GM23338 (cell line): ENCODE results near the gene TRIM14. TPM values are rescaled to one million over a fixed set of nuclear protein-coding genes. Genes with fewer than 3 reads are reported as not detected.

Source experiments
- ATAC-seq: fragments of 200-7000 bp; cut with Tn5 transposase; 3 replicates; pipeline ENCODE4 v1.9.1; 2020
- DNase-seq: peaks from one replicate; pipeline ENCODE4 v3.0.0-alpha.2; 2015; ENCODE audit warnings: low spot score
- H2AFZ ChIP-seq: fragments of 200-600 bp; sonication (generic); 2 replicates; pipeline ENCODE4 v1.8.0; 2016; ENCODE audit warnings: antibody characterized with exemption, mild to moderate bottlenecking, moderate library complexity
- H3F3A ChIP-seq: fragments of 200-600 bp; sonication (generic); replicated peaks from 2 replicates; pipeline ENCODE4 v1.8.0; 2017; ENCODE audit warnings: antibody characterized with exemption, mixed run types, low read depth
- H3K27ac ChIP-seq: fragments of 200-600 bp; sonication (generic); 2 replicates; pipeline ENCODE4 v1.6.1; 2016; ENCODE audit warnings: low read depth
- H3K27me3 ChIP-seq: fragments of 200-600 bp; sonication (generic); 2 replicates; pipeline ENCODE4 v1.8.0; 2016; ENCODE audit warnings: mild to moderate bottlenecking, mixed run types, moderate library complexity; ENCODE audit not compliant: insufficient read depth
- H3K36me3 ChIP-seq: fragments of 200-600 bp; sonication (generic); 2 replicates; pipeline ENCODE4 v1.8.0; 2016; ENCODE audit warnings: mild to moderate bottlenecking; ENCODE audit not compliant: insufficient read depth
- H3K4me1 ChIP-seq: fragments of 200-600 bp; sonication (generic); 2 replicates; pipeline ENCODE4 v1.8.0; 2016; ENCODE audit warnings: mild to moderate bottlenecking, moderate library complexity; ENCODE audit not compliant: insufficient read depth
- H3K4me2 ChIP-seq: fragments of 200-600 bp; sonication (generic); 2 replicates; pipeline ENCODE4 v1.7.1; 2017; ENCODE audit warnings: mixed run types
- H3K4me3 ChIP-seq: fragments of 200-600 bp; sonication (generic); 2 replicates; pipeline ENCODE4 v1.6.1; 2016; ENCODE audit warnings: mixed run types
- H3K79me2 ChIP-seq: fragments of 200-600 bp; sonication (generic); replicated peaks from 2 replicates; pipeline ENCODE4 v1.8.0; 2017; ENCODE audit warnings: mild to moderate bottlenecking; ENCODE audit not compliant: insufficient read depth
- H3K9me2 ChIP-seq: fragments of 200-600 bp; sonication (generic); 2 replicates; pipeline ENCODE4 v1.8.0; 2017; ENCODE audit not compliant: insufficient read depth
- H4K20me1 ChIP-seq: fragments of 200-600 bp; sonication (generic); replicated peaks from 2 replicates; pipeline ENCODE4 v1.8.0; 2017; ENCODE audit warnings: mild to moderate bottlenecking; ENCODE audit not compliant: insufficient read depth
- H3K27ac Mint-ChIP-seq: 2 replicates; pipeline ENCODE4 v1.8.0; 2020; ENCODE audit warnings: inconsistent platforms, mild to moderate bottlenecking, moderate library complexity, mixed read lengths
- H3K27me3 Mint-ChIP-seq: 3 replicates; pipeline ENCODE4 v1.8.0; 2022; ENCODE audit warnings: low read depth, mild to moderate bottlenecking, moderate library complexity, mixed read lengths, inconsistent platforms; ENCODE audit not compliant: insufficient read depth, poor library complexity
- H3K36me3 Mint-ChIP-seq: 3 replicates; pipeline ENCODE4 v1.8.0; 2021; ENCODE audit warnings: low read depth, mild to moderate bottlenecking, inconsistent platforms, moderate library complexity, mixed read lengths
- H3K4me1 Mint-ChIP-seq: 3 replicates; pipeline ENCODE4 v1.8.0; 2020; ENCODE audit warnings: mild to moderate bottlenecking, inconsistent platforms, mixed read lengths
- H3K4me3 Mint-ChIP-seq: 3 replicates; pipeline ENCODE4 v1.8.0; 2021; ENCODE audit warnings: moderate library complexity, mild to moderate bottlenecking, inconsistent platforms, mixed read lengths
- H3K9me3 Mint-ChIP-seq: 3 replicates; pipeline ENCODE4 v1.8.0; 2020; ENCODE audit warnings: moderate library complexity, mild to moderate bottlenecking, inconsistent platforms, mixed read lengths
- CREB1 ChIP-seq: fragments of 250-450 bp; sonication (Bioruptor Pico); IDR thresholded peaks from 2 replicates; pipeline ENCODE4 v1.5.0; 2020; ENCODE audit warnings: low read depth, mild to moderate bottlenecking, moderate library complexity
- EZH2phosphoT487 ChIP-seq: fragments of 200-600 bp; sonication (generic); IDR thresholded peaks from one replicate; pipeline ENCODE4 v1.8.1; 2018; ENCODE audit warnings: antibody characterized with exemption; ENCODE audit not compliant: unreplicated experiment
- JUNB ChIP-seq: IDR thresholded peaks from one replicate; pipeline ENCODE4 v1.6.1; 2016; ENCODE audit warnings: antibody characterized with exemption; ENCODE audit not compliant: unreplicated experiment
- POLR2AphosphoS5 ChIP-seq: IDR thresholded peaks from 2 replicates; pipeline ENCODE4 v1.6.1; 2016; ENCODE audit warnings: antibody characterized with exemption, low read depth
- STAT1 ChIP-seq: IDR thresholded peaks from one replicate; pipeline ENCODE4 v1.6.1; 2016; ENCODE audit warnings: antibody characterized with exemption; ENCODE audit not compliant: unreplicated experiment
- ZNF114 ChIP-seq: fragments of 250-450 bp; sonication (Bioruptor Pico); IDR thresholded peaks from 2 replicates; pipeline ENCODE4 v1.5.0; 2020; ENCODE audit warnings: mild to moderate bottlenecking, moderate library complexity
- ZNF462 ChIP-seq: fragments of 250-450 bp; sonication (Bioruptor Pico); IDR thresholded peaks from 2 replicates; pipeline ENCODE4 v1.5.0; 2020; ENCODE audit warnings: mild to moderate bottlenecking, moderate library complexity
- polyA plus RNA-seq: library from polyadenylated mRNA; unstranded; fragments of >200 nt; fragmentation: Nextera tagmentation; extraction: Ambion mirVana; gene quantifications from 2 replicates; pipeline ENCODE4 v1.2.1, GENCODE V29; 2016
- total RNA-seq: library from RNA; depleted of rRNA; stranded (reverse); fragments of >200 nt; shearing (Covaris generic); gene quantifications from 2 replicates; pipeline ENCODE4 v1.2.3, GENCODE V29; 2014

Gene TRIM14
- total and polyA plus RNA-seq, 2 experiments from 2014 or later = 17.2 to 25.3 TPM

- Histone ChIP-seq H3K27ac (no peak overlapping the region), H3K4me3 (no peak overlapping the region), H3K4me2 (no peak overlapping the region), H2AFZ (no peak overlapping the region), H3K4me1 (peaks cover 10% of the 10 kb centered on the region), H3K36me3 (peaks cover 14% of the 10 kb centered on the region), H4K20me1 (no peaks in the 10 kb centered on the region; the same call in none of the 2 replicates), H3K9me2 (no peaks in the 10 kb centered on the region), H3F3A (0 out of 2 replicates have a peak, but pooled peaks cover 5% of the 10 kb centered on the region), H3K79me2 (no peaks in the 10 kb centered on the region), H3K27me3 (no peaks in the 10 kb centered on the region)
- no peak for DNase-seq
- TF ChIP-seq EZH2phosphoT487 = no peak
- no peak for TF ChIP-seq ZNF462 (CRISPR knock-in tag)
- peaks cover 1% of the 10 kb centered on the region for H3K27me3 Mint-ChIP-seq
- H3K4me1 Mint-ChIP-seq = peaks cover 13% of the 10 kb centered on the region
- no peak overlapping the region for H3K27ac Mint-ChIP-seq
- no peak overlapping the region for H3K4me3 Mint-ChIP-seq
- H3K36me3 Mint-ChIP-seq = peaks cover 36% of the 10 kb centered on the region
- ATAC-seq = no peak
- H3K9me3 Mint-ChIP-seq = no peaks in the 10 kb centered on the region
Observed at GRCh38 chr9:98080326-98080725, 38.7 kb downstream of the TRIM14 start.

GRCh38 chr9:98078895-98079294 lies 40.1 kb downstream of the TRIM14 start:
- H3K27ac Mint-ChIP-seq = no peak overlapping the region
- H3K27me3 ChIP-seq = no peaks in the 10 kb centered on the region
- TF ChIP-seq POLR2AphosphoS5 (no peak), CREB1 (no peak), EZH2phosphoT487 (no peak), STAT1 (no peak), ZNF462 (CRISPR knock-in tag) (no peak), ZNF114 (CRISPR knock-in tag) (no peak), JUNB (no peak)

More at GRCh38 chr9:98078895-98079294, 40.1 kb downstream of the TRIM14 start:
- H3K4me3 ChIP-seq = no peak overlapping the region
- H4K20me1 ChIP-seq = no peaks in the 10 kb centered on the region; the same call in none of the 2 replicates
- peaks cover 23% of the 10 kb centered on the region for H3K4me1 Mint-ChIP-seq
- peaks cover 34% of the 10 kb centered on the region for H3K36me3 Mint-ChIP-seq
- ATAC-seq (no peak), DNase-seq (no peak)
- peaks cover 14% of the 10 kb centered on the region for H3K36me3 ChIP-seq
- no peaks in the 10 kb centered on the region; the same call in 1 of the 2 replicates for H3K79me2 ChIP-seq
- H2AFZ ChIP-seq = no peak overlapping the region
- 0 out of 2 replicates have a peak overlapping the region, but pooled peaks have one; percentile 26 for H3K27ac ChIP-seq
- no peak overlapping the region for H3K4me3 Mint-ChIP-seq
- H3K9me3 Mint-ChIP-seq = no peaks in the 10 kb centered on the region
- H3K27me3 Mint-ChIP-seq = peaks cover 1% of the 10 kb centered on the region
- H3K9me2 ChIP-seq = no peaks in the 10 kb centered on the region
- no peak overlapping the region for H3K4me2 ChIP-seq
- 0 out of 2 replicates have a peak, but pooled peaks cover 5% of the 10 kb centered on the region for H3F3A ChIP-seq
- peaks cover 10% of the 10 kb centered on the region for H3K4me1 ChIP-seq
